ENCODE measurements around the gene STON2. TPM values are rescaled to one million over a fixed set of nuclear protein-coding genes. Genes with fewer than 3 reads are reported as not detected.

The STON2 gene
- total and polyA plus RNA-seq, 2 of the 8 experiments (the other 6 are each of a cell fraction or from before 2014, with no cell fraction given) = 8.9 to 50.0 TPM

GRCh38 chr14:81441626-81442134 lies 41.6 kb upstream of the STON2 start:
- H2BK12ac ChIP-seq (ENCODE audit: low read depth, low read length) = no peak overlapping the region
- no peak overlapping the region for H2BK20ac ChIP-seq (ENCODE audit: low read length)
- H4K20me1 ChIP-seq (replicated peaks in 1 of 2; ENCODE audit: control insufficient read depth in 1 of 2, insufficient read depth in 2 of 2, low read length in 2 of 2) = no peaks in the 10 kb centered on the region
- H3K4me3 ChIP-seq (ENCODE audit: extremely low read depth in 1 of 4, insufficient read depth in 2 of 4, low read depth in 3 of 4, low read length in 4 of 4) = no peak overlapping the region
- no peaks in the 10 kb centered on the region for H3K79me1 ChIP-seq (ENCODE audit: low read depth, low read length)
- peaks cover 1 to 12% (median 9%) of the 10 kb centered on the region in 4 experiments for H3K27me3 ChIP-seq (replicated peaks in 1 of 4; ENCODE audit: control insufficient read depth in 3 of 4, extremely low read depth in 1 of 4, insufficient read depth in 3 of 4, low read length in 3 of 4)
- WGBS, 2 experiments (ENCODE audit: extremely low coverage in 1 of 2, insufficient coverage in 1 of 2, insufficient read length in 1 of 2, insufficient replicate concordance in 2 of 2, low coverage in 1 of 2, low lambda C conversion rate in 2 of 2, missing lambda C conversion rate in 1 of 2) = 85% methylated on average over 5 of the region's 5 CpGs; no CpG with 5 or more reads in 1 of the 2 experiments
- H2BK5ac ChIP-seq (ENCODE audit: low read depth, low read length) = no peak overlapping the region
- H3K36me3 ChIP-seq (ENCODE audit: control insufficient read depth in 2 of 4, insufficient read depth in 4 of 4, low read length in 3 of 4) = no peaks in the 10 kb centered on the region; a peak in 1 of 8 replicates
- no peak overlapping the region for H3K14ac ChIP-seq (ENCODE audit: insufficient read length)
- 0 out of 4 replicates have a peak, but pooled peaks cover 0 to 2% of the 10 kb centered on the region in 2 experiments for H3K9me3 ChIP-seq (ENCODE audit: insufficient read depth in 2 of 2, low read depth in 1 of 2, low read length in 1 of 2)
- no peak overlapping the region for H2BK15ac ChIP-seq (ENCODE audit: low read length)
- H3K9ac ChIP-seq (replicated peaks in 1 of 4; ENCODE audit: extremely low read depth in 1 of 4, low read depth in 3 of 4, low read length in 3 of 4) = no peak overlapping the region
- peaks cover 1% of the 10 kb centered on the region for H3K23me2 ChIP-seq (ENCODE audit: low read depth, low read length)
- no peak overlapping the region for H3K23ac ChIP-seq (ENCODE audit: insufficient read length)
- no peak overlapping the region for H4K8ac ChIP-seq (ENCODE audit: extremely low read depth, insufficient read depth, low read length)
- POLR2A ChIA-PET (ENCODE audit: partially characterized antibody) = no interaction called here
- H2AK5ac ChIP-seq (ENCODE audit: low read depth, low read length) = no peak overlapping the region
- no peak overlapping the region for H2AFZ ChIP-seq (ENCODE audit: low read length)
- no peak overlapping the region for H3K27ac ChIP-seq (ENCODE audit: low read depth, low read length)
- no peak overlapping the region for H3K4me2 ChIP-seq (ENCODE audit: insufficient read depth in 1 of 2, low read depth in 2 of 2, low read length in 2 of 2)
- CTCF ChIA-PET (ENCODE audit: partially characterized antibody) = interaction anchor here (0.9 to 9.5 kb wide), 3 partner anchors 12 to 172 kb away, joined by 3 to 64 read pairs (median 14); no protein-coding TSS in a partner anchor
- no peak overlapping the region for H4K91ac ChIP-seq (replicated peaks; ENCODE audit: insufficient read length, low read length)
- TF ChIP-seq KDM5A (IDR thresholded peaks at IDR 0.05; ENCODE audit: low read length) (no peak), SUZ12 (IDR thresholded peaks at IDR 0.05; ENCODE audit: low read length) (no peak), TCF12 (IDR thresholded peaks at IDR 0.05; ENCODE audit: low read depth, low read length) (no peak), TEAD4 (IDR thresholded peaks at IDR 0.05; ENCODE audit: low read depth, low read length) (no peak)
- no peak overlapping the region for H2BK120ac ChIP-seq (replicated peaks; ENCODE audit: low read depth, low read length)
- DNase-seq (ENCODE audit: low read depth in 1 of 2, low spot score in 2 of 2) = no peak
- no peaks in the 10 kb centered on the region for H3K79me2 ChIP-seq (ENCODE audit: control insufficient read depth in 1 of 2, insufficient read depth in 2 of 2, low read length in 2 of 2)
- H3K4ac ChIP-seq (replicated peaks; ENCODE audit: insufficient read length, low read depth, low read length) = no peak overlapping the region
- no peak overlapping the region for H3K56ac ChIP-seq (replicated peaks; ENCODE audit: insufficient read length, low read depth, low read length)
- no peak for FAIRE-seq
- H3K18ac ChIP-seq (ENCODE audit: extremely low read depth, low read length) = no peak overlapping the region
- H3K4me1 ChIP-seq (replicated peaks in 1 of 4; ENCODE audit: control insufficient read depth in 3 of 4, insufficient read depth in 4 of 4, low read length in 3 of 4) = peaks cover 0 to 1% (median under 1%) of the 10 kb centered on the region in 4 experiments; a peak in 2 of 7 replicates
- no peak overlapping the region for H4K5ac ChIP-seq (ENCODE audit: insufficient read length, low read depth, low read length)

Measured in H1 (cell line).